ENCODE measurements around the gene SERPINB1.

The SERPINB1 gene

GRCh38 chr6:2792330-2793110, 49.1 kb downstream of the SERPINB1 start:
- DNase-seq (ENCODE audit: low spot score), result no peak

GRCh38 chr6:2791450-2791974, 50.2 kb downstream of the SERPINB1 start:
- DNase-seq (ENCODE audit: low spot score), result no peak

GRCh38 chr6:2790588-2791449, 50.8 kb downstream of the SERPINB1 start:
- peak; percentile 68 for DNase-seq (ENCODE audit: low spot score)

- DNase-seq (ENCODE audit: low spot score), result no peak
These were observed 55.4 kb downstream of the SERPINB1 start for GRCh38 chr6:2786269-2786668.

GRCh38 chr6:2784930-2785329, 56.7 kb downstream of the SERPINB1 start:
- no peak for DNase-seq (ENCODE audit: low spot score)

GRCh38 chr6:2784061-2784460, 57.6 kb downstream of the SERPINB1 start:
- DNase-seq (ENCODE audit: low spot score), result no peak

- DNase-seq (ENCODE audit: low spot score), result peak; percentile 86
These were observed 58.3 kb downstream of the SERPINB1 start for GRCh38 chr6:2783188-2783963.

GRCh38 chr6:2782825-2783187, 58.9 kb downstream of the SERPINB1 start:
- no peak for DNase-seq (ENCODE audit: low spot score)

- no peak for DNase-seq (ENCODE audit: low spot score)
These were observed 59.3 kb downstream of the SERPINB1 start for GRCh38 chr6:2782356-2782708.

Measured in hematopoietic multipotent progenitor cell treated with erythropoietin and hydrocortisone succinate and interleukin-3 and kit ligand, for 15 days (in vitro differentiated cells).